Occipital lobe (tissue), 2 donors: ENCODE data around the gene LORICRIN. TPM values are rescaled to one million over a fixed set of nuclear protein-coding genes. Genes with fewer than 3 reads are reported as not detected.

Source experiments
- DNase-seq: peaks from one replicate; lab custom pipeline; 2025; lab: John Stamatoyannopoulos, UW
- total RNA-seq: library from RNA; depleted of rRNA; stranded (reverse); fragments of >200 nt; gene quantifications from one replicate; pipeline ENCODE4 v1.2.3, GENCODE V29; 2014

Gene LORICRIN
- total RNA-seq, 1 donor from 2014 or later: not detected

DNA sequence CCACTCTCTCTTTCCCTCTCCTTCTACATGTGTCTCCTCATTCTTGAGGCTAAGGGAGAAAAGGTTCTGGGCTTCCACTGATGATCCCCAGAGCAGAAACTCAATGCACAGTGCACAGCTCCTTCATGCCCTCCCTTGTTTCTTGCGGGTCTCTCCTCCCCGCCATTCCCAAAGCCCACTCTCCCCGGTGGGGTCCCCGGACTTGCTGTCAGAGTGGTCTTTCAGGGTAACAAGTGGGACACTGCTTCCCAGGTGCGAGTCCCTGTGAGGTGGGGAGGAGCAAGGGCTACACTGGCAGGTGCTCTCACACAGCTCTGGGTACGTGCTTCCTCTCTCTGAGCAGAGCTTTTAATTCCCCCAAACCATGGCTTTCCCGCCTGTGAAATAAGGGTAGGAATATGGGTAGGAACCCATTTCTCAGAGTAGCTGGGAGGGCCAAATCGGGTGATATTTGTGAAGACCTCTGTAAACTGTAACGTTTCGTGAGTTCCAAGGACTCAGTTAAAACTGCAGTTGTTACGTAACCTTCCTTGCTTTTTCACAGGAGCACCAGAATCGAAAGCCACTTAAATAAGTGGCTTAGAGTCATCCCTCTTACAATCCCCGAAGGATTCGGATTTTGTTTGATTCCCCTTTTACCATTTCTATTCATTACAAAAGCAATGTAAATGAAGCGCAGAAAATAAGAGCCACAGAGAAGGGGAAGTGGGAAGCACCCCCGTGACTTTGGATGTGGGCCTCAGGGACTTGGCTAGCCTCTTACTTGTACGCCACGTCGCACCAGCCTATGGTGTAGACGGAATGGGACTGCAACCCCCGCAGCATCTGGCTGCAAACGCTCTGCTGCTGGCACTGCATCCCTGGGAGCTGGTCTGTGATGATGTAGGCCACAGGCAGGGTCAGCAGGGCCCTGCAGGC, 47.1 kb downstream of the LORICRIN start:
- DNase-seq: no peak

DNA sequence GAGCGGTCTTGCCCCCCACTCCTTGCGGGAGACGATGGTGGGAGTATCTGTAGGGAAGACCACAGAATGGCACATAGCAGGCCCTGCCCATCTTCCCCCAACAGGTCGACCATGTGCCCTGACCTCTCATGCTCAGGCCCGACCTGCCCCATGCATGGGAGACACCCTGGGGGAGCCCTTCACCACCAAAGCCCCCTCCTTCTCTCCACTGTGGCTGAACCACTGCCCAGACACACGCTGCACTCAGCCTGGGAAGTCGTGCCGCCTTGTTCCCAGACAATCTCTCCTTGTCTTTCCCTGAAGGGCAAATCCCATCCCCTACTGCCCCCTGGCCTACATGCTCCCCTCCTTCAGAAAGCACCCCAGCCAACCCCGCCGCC, 47.7 kb downstream of the LORICRIN start:
- DNase-seq: no peak

- no peak for DNase-seq
Measured at GRCh38 chr1:153308540-153308939, 49.1 kb downstream of the LORICRIN start.

DNA sequence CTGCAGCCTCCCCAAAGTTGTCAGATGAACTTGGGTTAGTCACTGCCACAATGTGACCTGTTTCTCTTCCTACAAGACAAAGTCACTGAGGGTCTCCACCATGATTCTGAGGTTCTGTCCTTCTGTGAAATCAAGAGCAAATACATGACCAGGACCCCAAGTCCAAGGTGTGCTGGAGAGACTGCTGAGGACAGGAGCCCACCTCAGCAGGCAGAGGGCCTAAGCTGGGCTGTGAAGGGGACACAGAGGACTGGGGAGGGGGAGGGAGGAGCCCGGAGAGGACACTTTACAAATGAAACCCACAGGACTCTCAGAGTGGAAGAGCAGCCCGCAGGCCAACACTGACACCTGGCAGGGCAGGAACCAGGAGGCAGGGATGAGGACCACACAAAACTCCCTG, 50.0 kb downstream of the LORICRIN start:
- DNase-seq: no peak

DNA sequence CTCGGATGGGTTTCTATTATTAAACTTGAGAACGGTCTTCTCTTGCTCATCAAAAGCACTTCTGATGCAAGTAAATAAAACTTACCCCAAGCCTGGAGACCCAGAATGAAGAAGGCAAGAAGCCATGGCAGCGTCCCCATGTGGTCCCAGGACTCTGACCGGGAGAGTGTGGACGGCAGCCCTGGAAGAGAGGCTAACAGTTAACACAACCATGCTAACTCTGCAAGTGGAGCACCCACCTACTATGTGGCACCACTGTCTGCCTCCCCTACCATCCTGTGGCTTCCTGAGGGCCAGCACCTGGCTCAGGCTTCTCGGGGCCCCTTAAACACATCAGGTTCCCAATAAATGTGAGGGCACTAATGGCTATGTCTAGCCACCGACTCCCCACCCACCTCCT, 51.0 kb downstream of the LORICRIN start:
- no peak for DNase-seq

Other genes starting within 250 kb of the LORICRIN start
- gene SPRR1B, start 228.5 kb upstream of the LORICRIN start, total RNA-seq: not detected
- gene SPRR2D, start 218.6 kb upstream of the LORICRIN start, total RNA-seq: not detected
- not detected for gene SPRR2A, start 202.2 kb upstream of the LORICRIN start, total RNA-seq
- not detected for gene SPRR2B, start 188.1 kb upstream of the LORICRIN start, total RNA-seq
- gene SPRR2E, start 165.2 kb upstream of the LORICRIN start, total RNA-seq: not detected
- gene SPRR2F, start 146.2 kb upstream of the LORICRIN start, total RNA-seq: not detected
- gene SPRR2G, start 108.8 kb upstream of the LORICRIN start, total RNA-seq: not detected
- not detected for gene LELP1, start 56.3 kb upstream of the LORICRIN start, total RNA-seq
- not detected for gene PRR9, start 42.1 kb upstream of the LORICRIN start, total RNA-seq
- not detected for gene PGLYRP3, start 53.3 kb downstream of the LORICRIN start, total RNA-seq
- not detected for gene PGLYRP4, start 89.2 kb downstream of the LORICRIN start, total RNA-seq
- gene S100A9, start 98.2 kb downstream of the LORICRIN start, total RNA-seq: 26.5 TPM
- 4.1 TPM for gene S100A12, start 115.9 kb downstream of the LORICRIN start, total RNA-seq
- 3.9 TPM for gene S100A8, start 131.4 kb downstream of the LORICRIN start, total RNA-seq
- not detected for gene S100A7A, start 156.8 kb downstream of the LORICRIN start, total RNA-seq
- not detected for gene S100A7, start 201.0 kb downstream of the LORICRIN start, total RNA-seq